GM18867 (cell line): ENCODE data around the gene C1orf122.

ENCODE experiments used
- ATAC-seq: cut with Tn5 transposase; IDR thresholded peaks from one replicate; pipeline ENCODE4 v1.9.1; 2021; ENCODE audit warnings: mild to moderate bottlenecking, moderate library complexity; ENCODE audit not compliant: unreplicated experiment

C1orf122 gene

DNA sequence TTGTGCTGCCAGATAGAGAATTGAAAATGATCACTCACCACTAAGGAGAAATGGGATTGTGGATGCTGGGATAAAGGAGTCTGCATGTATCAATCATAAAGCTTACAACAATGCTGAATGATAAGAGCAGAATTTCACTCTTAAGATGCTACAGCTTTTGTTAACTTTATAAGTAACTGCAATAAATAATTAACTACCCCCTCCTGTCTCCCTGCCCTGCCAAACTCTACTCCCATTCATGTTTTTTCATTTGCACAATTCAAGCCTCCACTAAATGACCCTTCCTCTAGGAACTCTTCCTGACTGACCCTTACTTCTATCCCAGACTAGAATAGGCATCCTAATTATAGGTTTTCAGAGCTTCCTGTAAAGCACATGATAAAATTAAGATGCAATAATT, 36.9 kb downstream of the C1orf122 start:
- no peak for ATAC-seq

DNA sequence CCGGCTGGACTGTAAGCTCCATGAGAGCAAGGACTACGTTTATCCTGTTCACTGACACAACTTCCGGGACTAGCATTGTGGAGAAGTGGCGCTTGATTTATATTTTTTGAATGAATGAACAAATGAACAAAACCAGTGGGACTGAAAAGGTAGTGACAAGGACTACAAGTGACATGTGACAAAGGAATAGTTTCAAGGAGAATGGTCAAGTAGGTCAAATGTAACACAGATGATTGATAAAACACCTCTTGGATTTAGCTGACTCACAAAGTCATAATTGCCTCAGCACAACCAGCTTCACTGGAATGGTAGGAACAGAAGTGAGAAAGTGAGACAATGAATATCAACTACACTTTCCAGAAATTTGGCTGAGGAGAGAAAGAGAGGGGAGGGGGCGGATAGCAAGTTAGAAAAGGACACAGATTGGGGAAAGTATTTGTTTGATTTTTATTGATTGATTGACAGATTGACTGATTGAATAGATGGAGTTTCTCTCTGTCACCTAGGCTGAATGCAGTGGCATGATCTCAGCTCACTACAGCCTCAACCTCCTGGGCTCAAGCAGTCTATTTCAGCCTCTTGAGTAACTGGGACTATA, 37.6 kb downstream of the C1orf122 start:
- ATAC-seq, result no peak

DNA sequence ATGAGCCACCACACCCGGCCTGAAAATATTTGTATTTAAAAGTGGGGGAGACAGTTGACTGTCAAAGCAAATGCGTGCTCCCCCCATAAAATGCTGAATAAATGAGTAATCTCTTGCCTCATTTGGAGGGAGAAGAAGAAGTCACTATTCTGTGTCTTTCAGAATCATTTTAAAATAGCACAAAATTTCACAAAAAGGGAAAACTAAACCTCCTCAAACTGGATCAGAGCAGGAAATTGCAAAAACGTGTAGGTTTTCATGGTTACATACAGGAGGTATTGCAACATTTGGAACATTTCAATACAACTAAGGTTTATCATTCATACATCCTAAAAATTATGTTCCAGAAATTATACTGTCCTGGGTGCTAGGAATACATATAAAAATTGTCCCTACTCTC, 38.2 kb downstream of the C1orf122 start:
- no peak for ATAC-seq

DNA sequence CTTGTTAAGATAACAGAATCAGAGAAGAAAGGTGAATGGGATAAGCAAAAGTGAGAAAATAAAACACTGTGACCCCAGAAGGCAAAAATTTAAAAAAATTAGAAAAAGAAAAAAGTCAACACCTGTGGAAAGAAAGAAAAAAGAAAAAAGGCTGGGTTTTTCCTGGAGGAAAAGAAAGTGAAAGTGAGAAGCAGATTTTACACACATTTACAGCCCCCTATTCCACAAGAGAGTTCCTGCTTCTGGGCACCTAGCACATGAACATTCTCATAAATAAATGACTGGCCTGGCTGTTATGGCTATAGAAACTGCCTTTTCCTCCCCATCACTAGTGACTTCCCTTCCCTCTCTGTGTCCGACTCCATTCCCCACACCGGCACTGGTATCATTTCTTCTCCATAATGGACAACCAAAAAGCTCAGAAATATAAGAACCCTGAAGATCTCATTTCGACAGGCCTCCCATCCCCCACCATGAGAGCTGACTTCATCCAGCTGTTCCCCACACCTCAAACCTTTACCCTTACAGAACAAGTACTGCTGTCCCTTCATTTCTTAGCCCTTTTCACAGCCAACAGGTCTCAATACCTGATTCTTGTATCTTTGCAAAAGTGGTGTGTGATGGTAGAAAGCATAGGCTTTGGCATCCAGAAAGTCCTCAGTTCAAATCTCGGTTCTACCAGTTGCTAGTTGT, 39.2 kb downstream of the C1orf122 start:
- ATAC-seq, result no peak

DNA sequence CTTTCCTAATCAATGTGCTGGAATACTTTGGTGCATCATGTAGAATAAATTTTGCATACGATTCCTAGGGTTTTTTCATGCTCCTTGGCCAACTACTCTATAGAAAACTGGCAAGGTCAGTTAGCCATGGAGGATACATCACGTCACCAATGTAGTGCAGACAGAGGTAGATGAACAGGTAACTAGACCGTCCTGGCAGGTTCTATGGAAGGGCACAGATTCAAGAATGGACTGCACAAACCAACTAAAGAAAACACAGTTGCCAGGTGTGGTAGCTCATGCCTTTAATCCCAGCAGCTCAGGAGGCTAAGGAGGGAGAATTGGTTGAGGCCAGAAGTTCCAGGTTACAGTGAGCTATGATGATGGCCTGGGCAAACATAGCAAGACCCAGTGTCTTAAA, 41.9 kb downstream of the C1orf122 start:
- no peak for ATAC-seq

DNA sequence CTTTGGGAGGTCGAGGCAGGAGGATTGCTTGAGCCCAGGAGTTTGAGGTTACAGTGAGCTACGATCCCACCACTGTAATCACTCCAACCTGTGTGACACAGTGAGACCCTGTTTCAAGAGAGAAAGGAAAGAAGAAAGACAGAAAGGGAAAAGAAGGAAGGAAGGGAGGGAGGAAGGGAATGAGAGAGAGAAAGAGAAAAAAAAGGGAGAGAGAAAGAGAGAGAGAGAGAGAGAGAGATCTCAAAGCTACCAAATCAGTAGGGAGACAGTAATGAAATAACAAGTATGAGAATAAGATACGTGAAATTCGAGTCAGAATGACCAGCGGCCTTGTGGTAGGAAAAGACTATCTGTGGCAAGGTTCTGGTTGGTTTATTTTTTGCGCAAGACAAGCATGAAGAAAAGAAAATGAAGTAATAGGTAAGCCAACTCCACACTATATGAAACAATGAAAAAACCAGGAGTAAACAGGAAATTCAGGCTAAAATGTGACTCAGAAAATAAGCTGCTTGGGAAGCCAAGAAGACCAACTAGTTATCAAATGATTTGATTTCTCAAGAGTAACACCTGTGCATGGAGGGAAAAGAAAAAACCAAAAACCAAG, 42.9 kb downstream of the C1orf122 start:
- no peak for ATAC-seq

DNA sequence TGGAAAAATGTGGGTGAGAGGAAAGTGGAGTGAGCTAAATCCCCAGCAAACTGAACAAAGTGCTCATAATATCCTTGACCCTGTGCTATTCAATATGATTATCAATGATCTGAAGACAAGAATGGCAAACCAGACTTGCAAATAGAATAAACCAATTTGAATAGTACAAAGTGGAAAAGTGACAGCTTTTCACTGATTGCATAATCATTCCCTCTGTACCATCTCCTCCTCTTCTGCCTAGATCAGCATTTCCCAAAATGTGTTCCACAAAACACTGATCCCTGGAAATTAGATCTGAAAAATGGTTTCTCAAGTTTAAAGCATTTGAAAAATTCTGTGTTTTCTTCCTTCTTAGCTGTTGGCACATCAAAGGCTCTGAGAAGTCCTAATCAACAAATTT, 43.7 kb downstream of the C1orf122 start:
- no peak for ATAC-seq

DNA sequence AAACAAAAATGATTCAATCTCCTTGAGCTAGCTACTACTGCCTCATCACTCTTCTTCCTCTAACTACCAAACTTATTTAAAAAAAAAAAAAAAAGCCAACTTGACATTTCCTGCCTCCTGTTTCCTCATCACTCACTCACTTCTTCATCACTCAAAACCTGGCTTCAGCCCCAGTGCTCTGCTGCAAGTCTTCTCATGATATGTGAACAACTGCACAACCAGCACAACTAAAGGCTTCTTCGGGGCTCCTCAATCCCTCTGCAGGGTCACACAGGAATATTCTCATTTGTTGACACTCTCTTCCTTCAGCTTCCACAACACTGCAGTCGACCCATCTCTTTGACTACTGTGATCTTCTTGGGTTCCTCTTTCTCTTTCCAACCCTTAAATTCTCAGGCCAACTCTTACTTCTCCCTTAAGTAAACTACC, 44.2 kb downstream of the C1orf122 start:
- ATAC-seq, result no peak

DNA sequence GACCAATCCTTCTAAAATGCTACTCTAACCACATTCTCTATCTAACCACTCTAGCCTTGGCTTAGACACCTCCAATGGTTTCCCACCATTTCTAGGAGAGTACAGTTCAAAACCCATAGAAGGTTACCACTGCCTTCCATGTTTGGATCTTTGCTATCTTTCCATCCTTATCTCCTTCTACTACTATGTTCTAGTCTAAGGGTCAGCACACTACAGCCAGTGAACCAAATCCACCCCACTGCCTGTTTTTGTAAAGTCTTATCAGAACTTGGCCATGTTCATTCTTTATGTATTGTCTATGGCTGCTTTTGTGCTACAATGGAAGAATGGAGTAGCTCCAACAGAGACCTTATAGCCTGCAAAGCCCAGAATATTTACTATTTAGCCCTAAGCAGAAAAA, 45.6 kb downstream of the C1orf122 start:
- no peak for ATAC-seq

DNA sequence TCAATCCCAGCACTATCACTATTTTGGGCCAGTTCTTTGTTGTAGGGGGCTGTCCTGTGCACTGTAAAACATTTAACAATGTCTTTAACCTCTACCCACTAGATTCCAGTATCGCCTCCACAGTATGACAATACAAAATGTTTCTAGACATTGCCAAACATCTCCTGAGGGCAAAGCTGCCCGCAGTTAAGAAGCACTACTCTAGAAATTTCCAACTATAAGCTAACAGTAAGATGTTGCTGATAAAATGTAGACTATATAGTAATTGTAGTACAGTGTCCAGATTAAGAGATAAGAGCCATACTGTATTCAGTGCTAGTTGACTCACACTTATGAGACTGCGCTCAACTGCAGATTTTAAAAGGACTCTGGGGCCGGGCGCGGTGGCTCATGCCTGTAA, 46.8 kb downstream of the C1orf122 start:
- ATAC-seq, result no peak
